Thyroid gland (tissue), 4 donors: Measurements from ENCODE around the gene CNTLN. TPM values are rescaled to one million over a fixed set of nuclear protein-coding genes. Genes with fewer than 3 reads are reported as not detected.
"Not testable (repeated sequence)": the region's sequence is repeated elsewhere in the genome, so short reads cannot be mapped to it uniquely, and the experiment has no call there.

Source experiments
- DNase-seq, 2 donors: peaks; one replicate each; pipeline ENCODE4 v3.0.0-alpha.2; 2019
- H3K27ac ChIP-seq, 3 donors: fragments of 200-600 bp; sonication (generic); 1 replicate in 2 of 3; 2 replicates in 1 of 3; pipeline ENCODE4 v1.5.1; 2016 to 2019; ENCODE audit warnings: mild to moderate bottlenecking in 1 of 3, moderate library complexity in 1 of 3
- H3K27me3 ChIP-seq: fragments of 200-600 bp; sonication (generic); one replicate; pipeline ENCODE4 v1.5.1; 2019
- H3K36me3 ChIP-seq, 2 donors: fragments of 200-600 bp; sonication (generic); one replicate each; pipeline ENCODE4 v1.5.1; 2016 to 2019
- H3K4me1 ChIP-seq, 2 donors: fragments of 200-600 bp; sonication (generic); one replicate each; pipeline ENCODE4 v1.5.1; 2017 to 2019
- H3K4me3 ChIP-seq, 3 donors: fragments of 200-600 bp; sonication (generic); replicated peaks in 1 of 3; 1 replicate in 2 of 3; 2 replicates in 1 of 3; pipeline ENCODE4 v1.5.1; 2016; ENCODE audit warnings: mild to moderate bottlenecking in 1 of 3
- H3K9me3 ChIP-seq: fragments of 200-600 bp; sonication (generic); one replicate; pipeline ENCODE4 v1.5.1; 2017
- POLR2A ChIP-seq, 2 donors: fragments of 450-650 bp; IDR thresholded peaks; one replicate each; pipeline ENCODE4 v1.6.1; 2017; ENCODE audit warnings: antibody characterized with exemption in 2 of 2, mild to moderate bottlenecking in 2 of 2, moderate library complexity in 1 of 2
- WGBS, 2 donors: methylation state at CpG; one replicate each; pipeline ENCODE4 v1.1.5; 2017; 5-methylcytosine and 5-hydroxymethylcytosine counted together
- intact Hi-C: fragments of 100-400 bp; cut with DNase I; formaldehyde crosslinking; loops from one replicate; pipeline ENCODE4 v1.15.1; 2023
- total RNA-seq, 4 donors: library from RNA; depleted of rRNA; stranded (reverse); fragments of >200 nt; gene quantifications; one replicate each; pipeline ENCODE4 v1.2.3, GENCODE V29; 2016
- TF ChIP-seq, protein P1 (sequence below), 6 experiments: fragments of 200-600 bp in 3 of 6; fragments of 450-650 bp in 3 of 6; sonication (generic) in 3 of 6; IDR thresholded peaks; one replicate each; pipeline ENCODE4 v1.5.1; 2016 to 2019; ENCODE audit warnings: antibody characterized with exemption in 6 of 6, mild to moderate bottlenecking in 2 of 6, inconsistent platforms in 1 of 6, moderate library complexity in 1 of 6

CNTLN gene
- total RNA-seq, 4 donors from 2014 or later = 10.0 to 16.1 (median 12.2) TPM

- Histone ChIP-seq H3K9me3 (no peaks in the 10 kb centered on the region), H3K4me3 (no peak overlapping the region), H3K36me3 (no peaks in the 10 kb centered on the region), H3K4me1 (no peaks in the 10 kb centered on the region), H3K27me3 (no peaks in the 10 kb centered on the region), H3K27ac (no peak overlapping the region)
- WGBS, 2 donors = 90 to 91% methylated on average over 2 of the region's 2 CpGs
- TF ChIP-seq POLR2A (IDR thresholded peaks at IDR 0.05) = no peak
- TF ChIP-seq, protein P1, sequence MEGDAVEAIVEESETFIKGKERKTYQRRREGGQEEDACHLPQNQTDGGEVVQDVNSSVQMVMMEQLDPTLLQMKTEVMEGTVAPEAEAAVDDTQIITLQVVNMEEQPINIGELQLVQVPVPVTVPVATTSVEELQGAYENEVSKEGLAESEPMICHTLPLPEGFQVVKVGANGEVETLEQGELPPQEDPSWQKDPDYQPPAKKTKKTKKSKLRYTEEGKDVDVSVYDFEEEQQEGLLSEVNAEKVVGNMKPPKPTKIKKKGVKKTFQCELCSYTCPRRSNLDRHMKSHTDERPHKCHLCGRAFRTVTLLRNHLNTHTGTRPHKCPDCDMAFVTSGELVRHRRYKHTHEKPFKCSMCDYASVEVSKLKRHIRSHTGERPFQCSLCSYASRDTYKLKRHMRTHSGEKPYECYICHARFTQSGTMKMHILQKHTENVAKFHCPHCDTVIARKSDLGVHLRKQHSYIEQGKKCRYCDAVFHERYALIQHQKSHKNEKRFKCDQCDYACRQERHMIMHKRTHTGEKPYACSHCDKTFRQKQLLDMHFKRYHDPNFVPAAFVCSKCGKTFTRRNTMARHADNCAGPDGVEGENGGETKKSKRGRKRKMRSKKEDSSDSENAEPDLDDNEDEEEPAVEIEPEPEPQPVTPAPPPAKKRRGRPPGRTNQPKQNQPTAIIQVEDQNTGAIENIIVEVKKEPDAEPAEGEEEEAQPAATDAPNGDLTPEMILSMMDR (IDR thresholded peaks at IDR 0.05) = no peak
- intact Hi-C loops = no loop called here
- DNase-seq = no peak
Measured at GRCh38 chr9:17437813-17438212, 303.0 kb downstream of the CNTLN start.

GRCh38 chr9:17445126-17445525 is 310.3 kb downstream of the CNTLN start:
- intact Hi-C loops, H3K27me3 ChIP-seq, H3K9me3 ChIP-seq, H3K4me3 ChIP-seq, H3K4me1 ChIP-seq, H3K36me3 ChIP-seq, DNase-seq, H3K27ac ChIP-seq: not testable (repeated sequence)
- 64 to 72% methylated on average over 3 of the region's 3 CpGs for WGBS, 2 donors

DNA sequence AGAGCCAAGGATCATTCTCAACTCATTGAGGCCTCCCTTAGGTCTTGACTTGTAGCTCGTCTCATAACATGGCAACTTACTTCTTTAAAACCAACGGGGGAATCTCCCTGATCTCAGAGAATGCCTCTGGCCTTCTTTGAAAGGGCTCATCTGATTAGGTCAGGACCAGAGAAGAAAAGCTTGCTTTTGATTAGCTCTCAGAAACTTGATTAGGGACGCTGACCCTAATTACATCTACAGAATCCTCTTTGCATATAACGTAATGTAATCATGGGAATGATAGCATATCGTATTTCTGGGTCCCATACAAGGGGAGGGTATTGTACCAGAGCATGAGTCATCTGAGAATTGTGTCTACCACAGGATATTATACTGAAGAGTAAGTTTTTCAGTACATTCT is 318.9 kb downstream of the CNTLN start:
- H3K36me3 ChIP-seq = no peaks in the 10 kb centered on the region
- intact Hi-C loops = no loop called here
- H3K9me3 ChIP-seq = no peaks in the 10 kb centered on the region
- no peaks in the 10 kb centered on the region for H3K27me3 ChIP-seq
- no peak for DNase-seq
- H3K4me1 ChIP-seq = no peaks in the 10 kb centered on the region
- no peak overlapping the region for H3K27ac ChIP-seq
- H3K4me3 ChIP-seq = no peak overlapping the region
- no peak for TF ChIP-seq POLR2A (IDR thresholded peaks at IDR 0.05)
- TF ChIP-seq, protein P1 (IDR thresholded peaks at IDR 0.05) = no peak
- 94% methylated on average over 5 of the region's 5 CpGs for WGBS, 2 donors

- Histone ChIP-seq H3K4me1 (no peaks in the 10 kb centered on the region), H3K36me3 (no peaks in the 10 kb centered on the region), H3K4me3 (no peak overlapping the region), H3K27ac (no peak overlapping the region), H3K27me3 (no peaks in the 10 kb centered on the region), H3K9me3 (no peaks in the 10 kb centered on the region)
- 45% methylated on average over 5 of the region's 5 CpGs for WGBS, 2 donors
- no peak for TF ChIP-seq POLR2A (IDR thresholded peaks at IDR 0.05)
- TF ChIP-seq, protein P1 (IDR thresholded peaks at IDR 0.05) = peak; percentile 34 to 74 (median 66)
- intact Hi-C loops = loop anchor here (10.0 kb wide), 1 partner anchor 348 kb away; no protein-coding TSS in a partner anchor
- peak; percentile 12 to 25 for DNase-seq
Measured at GRCh38 chr9:17462869-17463464, 328.1 kb downstream of the CNTLN start.

DNA sequence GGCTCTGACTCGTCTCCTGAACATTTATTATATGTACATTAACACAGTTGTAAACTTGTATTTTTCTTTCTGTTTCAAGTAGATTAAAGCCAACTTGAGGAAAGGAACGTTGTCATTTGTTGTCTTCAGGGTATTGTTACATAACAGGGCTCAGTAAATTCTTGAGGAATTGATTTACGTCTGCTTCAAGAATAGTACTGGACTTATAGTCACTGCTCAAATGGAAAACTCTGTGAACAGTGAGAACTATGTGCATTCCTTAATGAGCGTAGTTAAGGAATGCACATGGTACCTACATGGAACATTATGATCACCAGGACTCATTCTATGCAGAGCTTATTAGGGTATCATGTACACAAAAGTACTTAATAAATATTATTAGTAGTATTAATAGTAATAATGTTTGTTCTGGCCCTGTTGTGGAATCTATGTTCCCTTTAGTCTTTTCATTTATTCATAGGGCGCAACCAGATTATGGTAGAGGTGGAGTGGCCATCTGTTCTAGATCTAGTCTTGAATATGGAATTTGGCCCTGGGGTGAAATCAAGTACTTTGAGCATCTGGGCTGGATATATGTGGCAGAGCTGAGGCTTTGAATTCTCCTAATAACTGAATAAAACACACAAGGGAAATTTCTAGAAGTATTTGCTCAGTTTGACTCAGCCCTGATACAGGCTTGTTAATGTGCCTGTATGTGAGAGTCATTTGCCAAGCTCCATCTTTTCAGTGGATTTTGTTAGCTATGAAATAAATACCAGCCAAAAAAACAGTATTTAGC is 335.4 kb downstream of the CNTLN start:
- Histone ChIP-seq H3K4me3 (no peak overlapping the region), H3K9me3 (no peaks in the 10 kb centered on the region), H3K36me3 (no peaks in the 10 kb centered on the region), H3K4me1 (no peaks in the 10 kb centered on the region), H3K27ac (no peak overlapping the region), H3K27me3 (no peaks in the 10 kb centered on the region)
- TF ChIP-seq POLR2A (IDR thresholded peaks at IDR 0.05) = no peak
- TF ChIP-seq, protein P1 (IDR thresholded peaks at IDR 0.05) = no peak
- intact Hi-C loops = no loop called here
- 93 to 95% methylated on average over 5 of the region's 5 CpGs for WGBS, 2 donors
- no peak for DNase-seq
